GM18517 (cell line): ENCODE results near the gene MUC5B.

Experiments
- ATAC-seq: cut with Tn5 transposase; IDR thresholded peaks from one replicate; pipeline ENCODE4 v1.9.1; 2021; ENCODE audit warnings: mild to moderate bottlenecking, moderate library complexity; ENCODE audit not compliant: unreplicated experiment

MUC5B gene

DNA sequence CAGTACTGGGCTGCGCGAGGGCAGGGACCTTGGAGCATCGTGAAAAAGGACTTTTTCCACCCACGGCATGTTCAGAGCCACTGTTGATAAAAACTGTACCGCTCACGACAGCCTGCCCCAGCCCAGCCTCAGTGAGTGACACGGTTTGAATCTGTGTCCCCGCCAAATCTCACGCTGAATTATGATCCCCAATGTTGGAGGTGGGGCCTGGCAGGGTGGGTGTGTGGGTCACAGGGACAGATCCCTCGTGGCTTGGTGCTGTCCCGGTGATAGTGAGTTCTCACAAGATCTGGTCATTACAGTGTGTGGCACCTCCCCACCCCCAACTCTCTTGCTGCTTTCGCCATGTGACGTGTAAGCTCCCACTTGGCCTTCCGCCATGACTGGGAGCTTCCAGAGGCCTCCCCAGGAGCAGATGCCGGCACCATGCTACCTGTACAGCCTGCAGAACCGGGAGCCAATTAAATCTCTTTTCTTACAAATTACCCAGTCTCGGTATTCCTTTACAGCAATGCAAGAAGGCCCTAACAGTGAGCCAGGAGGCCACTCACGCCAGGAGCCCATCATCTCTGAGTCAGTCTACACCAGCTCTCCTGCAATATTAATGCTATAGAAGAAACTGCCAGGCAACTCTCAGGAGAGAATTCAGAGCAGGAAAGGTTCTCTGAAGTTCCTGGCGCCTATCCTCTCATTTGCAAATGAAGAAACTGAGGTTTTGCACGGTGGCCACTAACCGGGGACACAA is 85.3 kb downstream of the MUC5B start:
- ATAC-seq = no peak

DNA sequence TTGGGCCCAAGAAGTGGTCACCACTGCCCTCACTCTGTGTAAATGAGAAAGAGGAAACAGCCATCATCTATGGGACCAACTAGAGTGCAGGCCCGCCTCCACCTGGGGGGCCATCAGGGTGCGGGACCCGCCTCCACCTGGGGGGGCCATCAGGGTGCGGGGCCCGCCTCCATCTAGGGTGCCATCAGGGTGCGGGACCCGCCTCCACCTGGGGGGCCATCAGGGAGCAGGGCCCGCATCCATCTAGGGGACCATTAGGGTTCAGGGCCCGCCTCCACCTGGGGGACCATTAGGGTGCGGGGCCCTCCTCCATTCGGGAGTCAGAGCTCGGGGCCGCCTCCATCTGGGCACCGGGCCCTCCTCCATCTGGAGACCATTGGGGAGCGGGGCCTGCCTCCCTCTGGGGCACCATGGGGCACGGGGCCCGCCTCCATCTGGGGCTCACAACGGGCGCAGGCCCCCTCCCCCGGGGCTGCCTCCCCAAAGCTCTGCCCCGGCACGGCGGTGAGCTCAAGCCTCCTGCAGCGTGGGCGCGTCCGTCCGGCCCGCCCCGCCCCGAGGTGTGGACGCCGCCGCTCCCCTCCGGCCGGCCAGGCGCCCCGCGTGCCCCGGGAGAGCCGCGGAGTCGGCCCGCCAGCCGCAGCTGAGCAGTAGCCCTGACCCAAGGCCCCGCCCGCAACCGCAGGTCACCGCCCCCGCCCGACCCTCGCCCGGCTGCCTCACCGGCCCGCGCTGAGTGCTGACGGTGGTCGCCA is 86.1 kb downstream of the MUC5B start:
- ATAC-seq = peak; percentile 29

DNA sequence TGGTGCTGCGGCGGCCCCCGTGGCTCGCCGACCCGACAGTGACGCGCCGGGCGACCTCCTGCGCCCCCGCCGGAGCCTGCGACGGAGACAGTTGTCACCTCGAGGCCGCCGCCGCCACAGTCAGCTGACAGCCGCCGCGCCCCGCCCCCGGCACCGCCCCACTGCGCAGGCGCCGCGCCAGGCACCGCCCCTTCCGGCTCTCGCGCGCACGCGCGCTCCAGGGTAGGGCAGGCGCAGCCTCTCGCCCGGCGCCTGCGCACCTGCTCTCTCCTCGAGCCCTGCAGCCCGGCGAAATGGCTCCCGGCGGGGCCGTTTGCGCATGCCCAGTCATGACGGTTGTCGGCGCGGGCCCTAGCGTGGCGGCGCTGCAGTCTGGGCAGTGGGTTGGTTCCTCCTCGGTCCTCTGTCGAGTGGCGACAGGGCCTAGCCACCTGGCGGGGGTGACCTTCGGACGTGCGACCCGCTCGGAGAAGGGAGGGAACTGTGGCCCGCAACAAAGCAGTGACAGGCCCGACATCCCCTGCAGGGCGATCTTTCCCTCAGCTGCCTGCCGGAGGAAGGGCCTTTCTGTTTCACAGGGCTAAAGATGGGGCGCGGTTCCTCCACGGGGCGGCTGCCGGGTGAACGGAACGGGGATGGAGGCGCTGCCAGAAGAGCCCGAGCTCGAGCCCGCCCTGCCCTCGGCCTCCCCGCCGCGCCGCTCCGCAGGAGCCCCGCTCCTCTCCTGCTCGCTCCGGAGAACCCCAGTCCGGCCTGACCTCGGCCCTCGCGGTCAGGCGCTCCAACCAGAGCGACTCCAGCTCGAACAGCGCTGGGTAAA is 86.8 kb downstream of the MUC5B start, which contains the start of gene TOLLIP:
Gene TOLLIP (minus strand): TSS at position 135 of the 820 bp plus-strand sequence. CDS start 134 bp downstream, at position 1.
- ATAC-seq = peak; percentile 76

DNA sequence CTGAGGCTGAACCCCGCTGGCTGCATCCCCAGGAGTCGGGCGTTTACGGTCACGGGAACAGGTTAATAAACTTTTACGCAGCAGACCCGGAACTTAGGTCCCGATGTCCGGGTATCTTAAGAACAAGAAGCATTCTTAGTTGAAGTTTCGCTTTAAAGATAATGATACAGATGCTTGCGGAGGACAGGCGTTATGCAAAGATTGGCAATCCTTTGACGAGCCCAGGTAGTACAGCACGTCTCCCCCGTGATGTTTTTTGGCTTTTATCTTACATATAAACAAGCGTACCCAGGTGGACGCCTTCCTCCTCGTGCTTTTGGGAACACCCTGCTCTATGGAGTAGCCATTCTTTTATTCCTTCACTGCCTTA is 87.4 kb downstream of the MUC5B start:
- no peak for ATAC-seq

DNA sequence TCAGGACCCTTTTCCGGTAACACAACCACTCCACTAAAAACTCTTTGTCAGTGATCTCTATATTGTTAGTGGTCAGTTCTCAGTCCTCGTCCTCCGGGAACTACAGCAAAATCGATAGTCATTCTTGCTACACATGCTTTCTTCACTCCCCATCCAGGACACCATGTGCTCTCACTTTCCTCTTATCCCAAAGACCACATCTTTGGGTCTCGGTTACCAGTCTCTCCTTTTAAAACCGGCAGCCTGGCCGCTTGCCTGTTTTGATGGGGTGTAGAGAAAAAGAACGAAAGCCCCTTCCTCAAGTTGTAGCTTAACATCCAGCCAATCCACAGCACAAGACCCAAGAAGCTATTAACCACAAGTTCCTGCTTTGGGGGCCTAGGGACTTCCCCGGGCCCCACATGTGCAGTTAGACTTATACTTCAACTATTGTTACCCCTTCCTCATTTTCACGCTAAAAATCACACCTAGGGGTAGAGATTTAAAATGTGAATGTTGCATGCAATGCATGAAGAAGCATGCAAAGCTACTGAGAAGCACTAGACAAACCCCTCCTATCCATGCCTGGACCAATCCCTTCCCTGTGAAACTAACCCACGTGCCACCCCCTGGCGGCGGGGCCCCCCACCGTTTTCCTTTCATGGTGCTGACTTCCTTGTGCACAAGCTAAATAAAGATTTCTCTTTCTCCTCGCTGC is 88.1 kb downstream of the MUC5B start:
- ATAC-seq = no peak
